ENCODE measurements around the gene APOBEC3A. TPM values are rescaled to one million over a fixed set of nuclear protein-coding genes. Genes with fewer than 3 reads are reported as not detected.

The APOBEC3A gene
- total and polyA plus RNA-seq, 2 of the 8 experiments (the other 6 are each of a cell fraction or from before 2014, with no cell fraction given): not detected

GRCh38 chr22:38954414-38955043, 2.9 kb upstream of the APOBEC3A start:
- H3K27ac ChIP-seq (ENCODE audit: low read depth, low read length): no peak overlapping the region
- H2AFZ ChIP-seq (ENCODE audit: low read length): no peak overlapping the region
- H3K23ac ChIP-seq (ENCODE audit: insufficient read length): no peak overlapping the region
- H2BK12ac ChIP-seq (ENCODE audit: low read depth, low read length): no peak overlapping the region
- no peak overlapping the region for H3K56ac ChIP-seq (replicated peaks; ENCODE audit: insufficient read length, low read depth, low read length)
- no peak overlapping the region for H3K18ac ChIP-seq (ENCODE audit: extremely low read depth, low read length)
- no peaks in the 10 kb centered on the region; a peak in 1 of 7 replicates for H3K27me3 ChIP-seq (replicated peaks in 1 of 4; ENCODE audit: control insufficient read depth in 3 of 4, extremely low read depth in 1 of 4, insufficient read depth in 3 of 4, low read length in 3 of 4)
- no peak for FAIRE-seq
- H2BK20ac ChIP-seq (ENCODE audit: low read length): no peak overlapping the region
- no peak overlapping the region for H3K4me2 ChIP-seq (ENCODE audit: insufficient read depth in 1 of 2, low read depth in 2 of 2, low read length in 2 of 2)
- H2BK15ac ChIP-seq (ENCODE audit: low read length): no peak overlapping the region
- H3K9ac ChIP-seq (replicated peaks in 1 of 4; ENCODE audit: extremely low read depth in 1 of 4, low read depth in 3 of 4, low read length in 3 of 4): no peak overlapping the region
- H3K4me1 ChIP-seq (replicated peaks in 1 of 4; ENCODE audit: control insufficient read depth in 3 of 4, insufficient read depth in 4 of 4, low read length in 3 of 4): no peaks in the 10 kb centered on the region
- no peak for DNase-seq (ENCODE audit: low read depth in 1 of 2, low spot score in 2 of 2)
- no peaks in the 10 kb centered on the region for H3K79me2 ChIP-seq (ENCODE audit: control insufficient read depth in 1 of 2, insufficient read depth in 2 of 2, low read length in 2 of 2)
- no peak overlapping the region for H3K4me3 ChIP-seq (ENCODE audit: extremely low read depth in 1 of 4, insufficient read depth in 2 of 4, low read depth in 3 of 4, low read length in 4 of 4)
- no peaks in the 10 kb centered on the region for H3K9me3 ChIP-seq (ENCODE audit: insufficient read depth in 2 of 2, low read depth in 1 of 2, low read length in 1 of 2)
- ChIA-PET POLR2A (ENCODE audit: partially characterized antibody) (no interaction called here), CTCF (ENCODE audit: partially characterized antibody) (interaction anchor here (1.0 to 1.3 kb wide), 3 partner anchors 11 to 114 kb away, joined by 3 read pairs; no protein-coding TSS in a partner anchor)
- 81% methylated on average over 11 of the region's 13 CpGs; no CpG with 5 or more reads in 1 of the 2 experiments for WGBS, 2 experiments (ENCODE audit: extremely low coverage in 1 of 2, insufficient coverage in 1 of 2, insufficient read length in 1 of 2, insufficient replicate concordance in 2 of 2, low coverage in 1 of 2, low lambda C conversion rate in 2 of 2, missing lambda C conversion rate in 1 of 2)
- H2AK5ac ChIP-seq (ENCODE audit: low read depth, low read length): no peak overlapping the region
- H3K23me2 ChIP-seq (ENCODE audit: low read depth, low read length): no peaks in the 10 kb centered on the region
- no peak overlapping the region for H4K8ac ChIP-seq (ENCODE audit: extremely low read depth, insufficient read depth, low read length)
- no peaks in the 10 kb centered on the region for H4K20me1 ChIP-seq (replicated peaks in 1 of 2; ENCODE audit: control insufficient read depth in 1 of 2, insufficient read depth in 2 of 2, low read length in 2 of 2)
- H2BK5ac ChIP-seq (ENCODE audit: low read depth, low read length): no peak overlapping the region
- H2BK120ac ChIP-seq (replicated peaks; ENCODE audit: low read depth, low read length): no peak overlapping the region
- H4K5ac ChIP-seq (ENCODE audit: insufficient read length, low read depth, low read length): no peak overlapping the region
- H3K36me3 ChIP-seq (ENCODE audit: control insufficient read depth in 2 of 4, insufficient read depth in 4 of 4, low read length in 3 of 4): no peaks in the 10 kb centered on the region
- H3K14ac ChIP-seq (ENCODE audit: insufficient read length): no peak overlapping the region
- no peaks in the 10 kb centered on the region for H3K79me1 ChIP-seq (ENCODE audit: low read depth, low read length)
- H4K91ac ChIP-seq (replicated peaks; ENCODE audit: insufficient read length, low read length): no peak overlapping the region
- no peak overlapping the region for H3K4ac ChIP-seq (replicated peaks; ENCODE audit: insufficient read length, low read depth, low read length)
- TF ChIP-seq EGR1 (IDR thresholded peaks at IDR 0.05; ENCODE audit: borderline replicate concordance, low read depth, low read length) (no peak), KDM1A (IDR thresholded peaks at IDR 0.05; ENCODE audit: borderline replicate concordance, low read length) (no peak), EP300 (IDR thresholded peaks at IDR 0.05; ENCODE audit: borderline replicate concordance in 1 of 2, low read depth in 2 of 2, low read length in 2 of 2) (no peak), NANOG (IDR thresholded peaks at IDR 0.05; ENCODE audit: insufficient read depth, low read depth, low read length, poor library complexity, severe bottlenecking) (no peak), POU5F1 (IDR thresholded peaks at IDR 0.05; ENCODE audit: low read depth, low read length) (no peak), SIN3A (conservative IDR thresholded peaks at IDR 0.05 in 1 of 2, IDR thresholded peaks at IDR 0.05 in 1 of 2; ENCODE audit: low read depth in 1 of 2, low read length in 2 of 2) (no peak), ATF3 (IDR thresholded peaks at IDR 0.05; ENCODE audit: insufficient read depth, low read depth, low read length) (no peak), RBBP5 (IDR thresholded peaks at IDR 0.05; ENCODE audit: borderline replicate concordance, low read depth, low read length) (no peak), KDM4A (IDR thresholded peaks at IDR 0.05; ENCODE audit: low read depth, low read length, severe bottlenecking) (no peak), SAP30 (IDR thresholded peaks at IDR 0.05; ENCODE audit: insufficient read depth, insufficient replicate concordance, low read length) (no peak), JUND (IDR thresholded peaks at IDR 0.05; ENCODE audit: low read length) (no peak)
